ENCODE measurements around the gene RIN1.
"Not testable (repeated sequence)": the region's sequence is repeated elsewhere in the genome, so short reads cannot be mapped to it uniquely, and the experiment has no call there.

Gene RIN1, protein sequence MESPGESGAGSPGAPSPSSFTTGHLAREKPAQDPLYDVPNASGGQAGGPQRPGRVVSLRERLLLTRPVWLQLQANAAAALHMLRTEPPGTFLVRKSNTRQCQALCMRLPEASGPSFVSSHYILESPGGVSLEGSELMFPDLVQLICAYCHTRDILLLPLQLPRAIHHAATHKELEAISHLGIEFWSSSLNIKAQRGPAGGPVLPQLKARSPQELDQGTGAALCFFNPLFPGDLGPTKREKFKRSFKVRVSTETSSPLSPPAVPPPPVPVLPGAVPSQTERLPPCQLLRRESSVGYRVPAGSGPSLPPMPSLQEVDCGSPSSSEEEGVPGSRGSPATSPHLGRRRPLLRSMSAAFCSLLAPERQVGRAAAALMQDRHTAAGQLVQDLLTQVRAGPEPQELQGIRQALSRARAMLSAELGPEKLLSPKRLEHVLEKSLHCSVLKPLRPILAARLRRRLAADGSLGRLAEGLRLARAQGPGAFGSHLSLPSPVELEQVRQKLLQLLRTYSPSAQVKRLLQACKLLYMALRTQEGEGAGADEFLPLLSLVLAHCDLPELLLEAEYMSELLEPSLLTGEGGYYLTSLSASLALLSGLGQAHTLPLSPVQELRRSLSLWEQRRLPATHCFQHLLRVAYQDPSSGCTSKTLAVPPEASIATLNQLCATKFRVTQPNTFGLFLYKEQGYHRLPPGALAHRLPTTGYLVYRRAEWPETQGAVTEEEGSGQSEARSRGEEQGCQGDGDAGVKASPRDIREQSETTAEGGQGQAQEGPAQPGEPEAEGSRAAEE
- total RNA-seq: 1.4 to 8.2 reads per million in 2 experiments

GRCh38 chr11:66336234-66337102 lies at the start of gene RIN1:
Gene RIN1, minus strand, starts transcription at chr11:66336434. Its CDS starts 32 bp downstream, at chr11:66336402.
- DNase-seq (ENCODE audit: low read depth): no peak

GRCh38 chr11:66384316-66384715 lies 48.1 kb upstream of the RIN1 start:
- not testable (repeated sequence) for DNase-seq (ENCODE audit: low read depth)

- DNase-seq (ENCODE audit: low read depth): not testable (repeated sequence)
Observed at GRCh38 chr11:66380264-66380663, 44.0 kb upstream of the RIN1 start.

DNA sequence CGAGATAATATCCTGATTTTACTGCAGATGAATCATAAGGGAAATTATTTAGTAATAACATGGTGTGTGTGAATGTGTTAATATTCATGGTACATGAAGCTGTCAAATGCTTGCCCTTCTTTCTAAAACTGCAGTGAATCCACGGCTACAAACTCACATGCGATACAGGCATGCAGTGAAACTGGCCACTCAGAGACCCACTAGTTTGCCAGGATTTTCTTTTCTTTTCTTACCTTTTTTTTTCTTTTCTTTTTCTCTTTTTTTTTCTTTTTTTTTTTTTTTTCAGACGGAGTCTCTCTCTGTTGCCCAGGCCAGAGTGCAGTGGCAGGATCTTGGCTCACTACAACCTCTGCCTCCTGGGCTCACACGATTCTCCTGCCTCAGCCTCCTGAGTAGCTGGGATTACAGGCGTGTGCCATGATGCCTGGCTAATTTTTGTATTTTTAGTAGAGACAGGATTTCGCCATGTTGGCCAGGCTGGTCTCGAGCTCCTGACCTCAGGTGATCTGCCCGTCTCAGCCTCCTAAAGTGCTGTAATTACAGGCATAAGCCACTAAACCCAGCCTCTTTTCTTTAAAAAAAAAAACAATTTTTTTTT lies 37.6 kb upstream of the RIN1 start:
- not testable (repeated sequence) for DNase-seq (ENCODE audit: low read depth)

GRCh38 chr11:66373265-66373664 lies 37.0 kb upstream of the RIN1 start:
- no peak for DNase-seq (ENCODE audit: low read depth)

GRCh38 chr11:66371627-66372415 lies 35.6 kb upstream of the RIN1 start, which contains the start of gene SLC29A2:
Gene SLC29A2, minus strand, starts transcription at chr11:66371760. Its CDS starts 169 bp downstream, at chr11:66371591.
- peak; percentile 69 for DNase-seq (ENCODE audit: low read depth)

DNA sequence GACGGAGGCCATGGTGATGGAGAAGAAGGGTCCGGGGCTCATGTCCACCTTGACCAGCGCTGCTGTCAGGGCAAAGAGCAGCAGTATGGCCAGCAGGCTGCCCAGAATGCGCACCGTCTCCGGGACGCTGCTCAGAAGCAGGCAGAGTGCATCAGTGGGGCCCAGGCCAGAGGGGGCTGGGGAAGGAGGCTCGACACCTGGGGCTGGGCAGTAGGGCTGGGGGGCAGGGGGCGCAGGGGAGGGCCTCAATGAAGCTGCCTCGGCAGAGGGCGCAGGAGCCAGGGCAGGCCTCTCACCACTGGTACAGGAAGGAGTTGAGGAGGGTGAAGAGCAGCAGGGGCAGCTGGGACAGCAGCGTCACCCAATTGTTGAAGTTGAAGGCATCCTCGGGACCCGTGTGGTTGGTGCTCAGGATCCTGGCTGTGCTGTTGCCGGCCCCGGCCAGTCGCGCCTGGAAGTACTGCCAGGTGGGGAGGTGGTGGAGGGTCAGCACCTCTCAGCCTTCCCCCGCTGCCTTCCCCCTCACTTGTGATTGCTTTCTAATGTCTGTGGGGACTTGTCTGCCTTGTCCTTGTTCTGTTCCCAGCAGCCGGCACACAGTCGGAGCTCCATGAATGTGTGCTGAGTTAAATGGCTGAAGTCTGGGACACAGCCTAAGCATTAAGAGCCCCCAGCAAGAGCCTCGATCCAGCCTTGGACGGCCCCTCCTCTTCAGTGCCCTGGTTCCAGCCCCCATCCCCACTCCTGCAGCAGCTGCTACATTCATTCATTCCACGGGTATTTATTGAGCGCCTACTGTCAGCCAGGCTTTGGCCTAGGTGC lies 33.0 kb upstream of the RIN1 start:
- no peak for DNase-seq (ENCODE audit: low read depth)

- DNase-seq (ENCODE audit: low read depth): no peak
Observed at GRCh38 chr11:66368484-66368883, 32.2 kb upstream of the RIN1 start.

GRCh38 chr11:66367561-66368312 lies 31.5 kb upstream of the RIN1 start:
- DNase-seq (ENCODE audit: low read depth): no peak

DNA sequence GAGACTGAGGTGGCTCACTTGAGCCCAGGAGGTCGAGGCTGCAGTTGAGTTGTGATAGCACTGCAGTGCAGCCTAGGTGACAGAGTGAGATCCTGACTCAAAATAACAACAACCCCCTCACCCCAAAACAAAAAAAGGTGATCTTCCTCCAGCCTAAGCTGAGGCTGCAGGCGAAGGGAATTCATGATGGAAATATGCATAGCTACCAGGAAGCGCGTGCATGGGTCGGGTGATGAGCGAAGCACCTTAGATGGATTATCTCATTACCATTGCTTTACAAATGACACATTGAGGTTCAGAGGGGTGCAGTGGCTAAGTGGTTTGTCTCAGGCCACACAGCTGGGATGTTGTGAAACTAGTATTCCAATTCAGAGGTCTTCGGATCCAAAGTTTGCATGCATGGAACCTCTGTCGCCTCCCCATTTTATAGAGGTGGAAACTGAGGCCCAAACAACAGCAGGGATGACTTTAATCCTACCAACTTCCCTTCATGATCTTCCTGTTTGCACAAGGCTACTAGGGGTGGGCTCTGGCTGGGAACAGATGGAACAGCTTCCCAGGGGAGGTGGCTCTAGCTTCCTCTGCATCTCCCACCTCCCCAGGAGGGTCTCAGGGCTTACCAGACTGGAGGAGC lies 30.7 kb upstream of the RIN1 start:
- no peak for DNase-seq (ENCODE audit: low read depth)

DNA sequence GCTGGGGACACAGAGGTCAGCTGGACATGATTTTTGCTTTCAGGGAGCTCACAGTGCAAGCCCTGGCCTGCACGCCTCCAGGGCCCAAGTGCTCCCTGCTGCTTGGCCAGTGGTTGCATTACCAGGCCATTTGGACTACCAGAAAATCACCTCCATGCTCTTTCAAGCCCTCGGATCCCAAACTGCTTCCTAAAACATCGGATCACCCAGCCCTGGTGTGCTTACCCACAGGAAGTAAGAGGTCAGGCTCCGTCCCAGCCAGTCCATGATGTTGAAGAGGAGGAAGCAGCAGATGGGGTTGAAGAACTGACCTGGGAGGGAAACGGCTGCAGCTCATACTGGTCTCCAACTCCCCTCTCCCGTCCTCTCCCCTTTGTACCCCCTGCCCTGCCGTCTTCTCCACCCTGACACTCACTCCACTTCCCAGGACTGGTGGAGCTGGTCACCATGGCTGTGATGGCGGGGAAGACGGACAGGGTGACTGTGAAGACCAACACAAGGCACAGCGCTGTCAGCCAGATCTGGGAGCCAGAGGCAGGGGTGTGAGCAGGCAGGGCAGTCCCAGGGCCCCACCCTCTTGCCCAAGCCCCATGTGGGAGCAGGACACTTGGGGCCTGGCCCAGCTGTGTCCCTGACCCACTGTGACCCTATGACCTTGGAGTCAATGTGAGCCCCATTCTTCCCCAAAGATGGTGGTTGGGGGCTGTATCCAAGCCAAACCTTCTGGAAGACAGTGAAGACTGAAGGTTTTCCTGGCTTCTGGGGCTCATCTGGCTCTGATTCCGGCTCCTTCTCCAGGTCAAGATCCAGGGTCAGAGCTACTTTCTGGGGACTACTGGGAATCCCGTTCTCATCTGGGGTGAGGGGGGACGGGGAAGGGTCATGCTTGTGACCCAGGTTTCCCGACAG lies 29.7 kb upstream of the RIN1 start:
- DNase-seq (ENCODE audit: low read depth): no peak

- no peak for DNase-seq (ENCODE audit: low read depth)
Observed at GRCh38 chr11:66365166-66365565, 28.9 kb upstream of the RIN1 start.

DNA sequence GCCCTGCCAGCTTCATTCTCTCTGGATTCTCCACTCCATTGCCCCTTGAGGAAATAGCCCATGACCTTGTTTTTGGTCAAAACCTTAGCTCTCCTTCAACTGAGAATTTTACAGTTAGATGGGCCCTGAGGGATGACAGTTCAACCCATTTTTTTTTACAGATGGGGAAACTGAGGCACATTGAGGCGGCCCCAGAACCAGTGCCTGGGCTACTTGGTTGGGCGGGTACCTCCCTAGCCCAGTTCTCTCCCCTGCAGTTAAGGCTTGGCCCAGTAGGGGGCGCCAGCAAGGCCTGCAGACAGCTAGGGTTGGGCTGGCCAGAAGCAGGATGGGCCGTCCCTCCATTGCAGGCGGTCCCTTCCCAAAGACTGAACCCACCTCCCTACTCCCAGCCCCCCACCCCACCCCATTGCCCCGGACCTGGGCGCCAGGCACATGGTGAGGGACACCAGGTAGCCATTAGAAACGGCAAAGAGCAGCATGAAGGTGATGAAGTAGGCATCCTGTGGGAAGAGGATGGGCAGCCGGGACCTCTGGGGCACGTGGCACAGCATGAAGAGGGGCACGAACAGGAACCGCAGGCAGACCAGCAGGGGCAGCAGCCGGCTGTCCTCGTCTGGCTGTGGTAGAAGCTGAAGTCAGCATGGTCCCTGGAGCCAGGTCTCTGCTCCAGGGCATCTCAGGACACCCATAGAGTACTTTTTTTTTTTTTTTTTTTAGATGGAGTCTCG lies 27.7 kb upstream of the RIN1 start:
- DNase-seq (ENCODE audit: low read depth): peak; percentile 44

- DNase-seq (ENCODE audit: low read depth): no peak
Observed at GRCh38 chr11:66363187-66363601, 27.0 kb upstream of the RIN1 start.

GRCh38 chr11:66362481-66363147 lies 26.4 kb upstream of the RIN1 start:
- DNase-seq (ENCODE audit: low read depth): no peak

DNA sequence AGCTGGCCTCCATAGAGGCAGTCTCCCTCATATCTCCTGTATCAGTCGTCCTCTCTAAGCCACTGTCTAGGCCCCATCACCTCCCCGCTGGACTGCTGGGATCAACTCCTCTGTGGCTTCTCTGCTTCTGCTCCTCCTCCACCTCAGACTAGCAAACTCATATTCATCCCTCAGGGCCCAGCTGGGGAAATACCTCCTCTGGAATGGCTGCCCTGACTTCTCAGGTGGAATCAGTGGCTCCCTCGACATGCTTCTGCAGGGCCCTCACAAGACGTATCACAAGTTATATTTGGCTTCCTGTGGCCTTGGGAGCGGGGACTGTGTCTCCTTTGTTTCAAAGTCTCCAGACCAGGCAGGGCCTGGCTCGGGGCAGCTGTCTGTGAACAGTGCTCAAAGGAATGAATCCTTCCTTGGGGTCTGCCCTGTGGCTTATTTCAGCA lies 25.3 kb upstream of the RIN1 start:
- no peak for DNase-seq (ENCODE audit: low read depth)
